GM19397 (cell line): ENCODE measurements around the gene KIF18B.

Source experiments
- ATAC-seq: cut with Tn5 transposase; IDR thresholded peaks from one replicate; pipeline ENCODE4 v1.9.1; 2021; ENCODE audit warnings: mild to moderate bottlenecking, moderate library complexity; ENCODE audit not compliant: unreplicated experiment

The KIF18B gene

GRCh38 chr17:44884941-44885340 is 62.6 kb downstream of the KIF18B start:
- ATAC-seq: no peak

- no peak for ATAC-seq
These were observed 66.4 kb downstream of the KIF18B start for GRCh38 chr17:44881145-44881544.

GRCh38 chr17:44880062-44880461 is 67.5 kb downstream of the KIF18B start:
- ATAC-seq: no peak

- no peak for ATAC-seq
These were observed 68.2 kb downstream of the KIF18B start for GRCh38 chr17:44879376-44879775.

- ATAC-seq: no peak
These were observed 68.8 kb downstream of the KIF18B start for GRCh38 chr17:44878627-44879221.

GRCh38 chr17:44877121-44877520 is 70.5 kb downstream of the KIF18B start:
- ATAC-seq: no peak

GRCh38 chr17:44875761-44876160 is 71.8 kb downstream of the KIF18B start:
- no peak for ATAC-seq
